Measurements from ENCODE around the gene CERS5. TPM values are rescaled to one million over a fixed set of nuclear protein-coding genes. Genes with fewer than 3 reads are reported as not detected.
"Not testable (repeated sequence)": the region's sequence is repeated elsewhere in the genome, so short reads cannot be mapped to it uniquely, and the experiment has no call there.

Gene CERS5
- polyA plus RNA-seq, 6 donors from 2014 or later, result 45.2 to 126 (median 55.7) TPM

- H3K36me3 Mint-ChIP-seq, result no peaks in the 10 kb centered on the region
- peaks cover 20 to 44% (median 42%) of the 10 kb centered on the region in 3 donors for H3K4me1 Mint-ChIP-seq
- DNase-seq (peak; percentile 79), ATAC-seq (ENCODE audit: low read depth in 2 of 2) (peak; percentile 87 to 90)
- H3K27me3 Mint-ChIP-seq, result no peaks in the 10 kb centered on the region
- peak within 1 kb of the TSS; percentile 95 to 98 (median 98) for H3K27ac Mint-ChIP-seq
- H3K9me3 Mint-ChIP-seq, result no peaks in the 10 kb centered on the region
- H3K4me3 Mint-ChIP-seq, result peak within 1 kb of the TSS; percentile 87 to 98 (median 94)
Measured at GRCh38 chr12:50084775-50085614, 82.2 kb downstream of the CERS5 start, which contains the start of gene SMARCD1. SMARCD1 (plus strand) TSS chr12:50085342; CDS start chr12:50085370, 28 bp downstream.

- ATAC-seq (ENCODE audit: low read depth in 2 of 2); H3K27me3 Mint-ChIP-seq; DNase-seq; H3K9me3 Mint-ChIP-seq; H3K36me3 Mint-ChIP-seq: not testable (repeated sequence)
- peaks cover 20 to 44% (median 42%) of the 10 kb centered on the region in 3 donors for H3K4me1 Mint-ChIP-seq
- peak overlapping the region; percentile 94 to 98 (median 96) for H3K27ac Mint-ChIP-seq
- peak overlapping the region; percentile 87 to 98 (median 94) for H3K4me3 Mint-ChIP-seq
Measured at GRCh38 chr12:50084409-50084774, 82.8 kb downstream of the CERS5 start.

GRCh38 chr12:50083301-50083700 lies 83.9 kb downstream of the CERS5 start:
- ATAC-seq (ENCODE audit: low read depth in 2 of 2) (no peak), DNase-seq (no peak)
- Mint-ChIP-seq H3K27me3 (peaks cover 0 to 7% (median 0%) of the 10 kb centered on the region in 3 donors), H3K4me1 (peaks cover 20 to 36% (median 35%) of the 10 kb centered on the region in 3 donors), H3K4me3 (peak overlapping the region; percentile 68 to 88 (median 82)), H3K36me3 (no peaks in the 10 kb centered on the region), H3K9me3 (no peaks in the 10 kb centered on the region), H3K27ac (peak overlapping the region in 5 of 6 donors; percentile 12 to 97 (median 86))

GRCh38 chr12:50082644-50083043 lies 84.5 kb downstream of the CERS5 start:
- Mint-ChIP-seq H3K27me3 (peaks cover 0 to 13% (median 0%) of the 10 kb centered on the region in 3 donors), H3K27ac (peak overlapping the region in 3 of 6 donors; percentile 80 to 86 (median 83)), H3K9me3 (no peaks in the 10 kb centered on the region), H3K4me1 (peaks cover 20 to 31% (median 29%) of the 10 kb centered on the region in 3 donors), H3K36me3 (no peaks in the 10 kb centered on the region), H3K4me3 (peak overlapping the region in 3 of 8 donors; percentile 1 to 71 (median 32))
- DNase-seq (no peak), ATAC-seq (ENCODE audit: low read depth in 2 of 2) (no peak)

- H3K4me3 Mint-ChIP-seq, result no peak overlapping the region
- peaks cover 15 to 25% (median 21%) of the 10 kb centered on the region in 3 donors for H3K4me1 Mint-ChIP-seq
- no peak overlapping the region for H3K27ac Mint-ChIP-seq
- DNase-seq (no peak), ATAC-seq (ENCODE audit: low read depth in 2 of 2) (no peak)
- no peaks in the 10 kb centered on the region for H3K9me3 Mint-ChIP-seq
- H3K36me3 Mint-ChIP-seq, result no peaks in the 10 kb centered on the region
- H3K27me3 Mint-ChIP-seq, result peaks cover 0 to 26% (median 0%) of the 10 kb centered on the region in 3 donors
Measured at GRCh38 chr12:50081096-50081808, 85.9 kb downstream of the CERS5 start.

GRCh38 chr12:50079771-50080170 lies 87.4 kb downstream of the CERS5 start:
- Mint-ChIP-seq H3K27me3 (peaks cover 0 to 31% (median 0%) of the 10 kb centered on the region in 3 donors), H3K4me1 (peaks cover 5 to 20% (median 14%) of the 10 kb centered on the region in 3 donors), H3K9me3 (no peaks in the 10 kb centered on the region), H3K36me3 (no peaks in the 10 kb centered on the region), H3K27ac (no peak overlapping the region), H3K4me3 (peak overlapping the region in 1 of 8 donors; percentile 39)
- DNase-seq (no peak), ATAC-seq (ENCODE audit: low read depth in 2 of 2) (no peak)

Other genes with a start within 250 kb of the CERS5 start
- not detected for gene AQP2, start 216.6 kb downstream of the CERS5 start, polyA plus RNA-seq (ENCODE audit: low read depth in 6 of 6)
- not detected for gene AQP5, start 205.5 kb downstream of the CERS5 start, polyA plus RNA-seq (ENCODE audit: low read depth in 6 of 6)
- not detected for gene AQP6, start 194.4 kb downstream of the CERS5 start, polyA plus RNA-seq (ENCODE audit: low read depth in 6 of 6)
- 1 to 10 TPM in 5 of 6 donors, not detected in 1; 4.7 to 9.0 (median 8.7) TPM for gene RACGAP1, start 141.9 kb downstream of the CERS5 start, polyA plus RNA-seq (ENCODE audit: low read depth in 6 of 6)
- gene ASIC1, start 109.8 kb downstream of the CERS5 start, polyA plus RNA-seq (ENCODE audit: low read depth in 6 of 6), result not detected
- 10 to 100 TPM; 13.1 to 28.1 (median 21.0) TPM for gene SMARCD1, start 82.0 kb downstream of the CERS5 start, polyA plus RNA-seq (ENCODE audit: low read depth in 6 of 6)
- gene GPD1, start 63.4 kb downstream of the CERS5 start, polyA plus RNA-seq (ENCODE audit: low read depth in 6 of 6), result not detected
- 100 to 1,000 TPM; 171 to 225 (median 208) TPM for gene COX14, start 55.1 kb downstream of the CERS5 start, polyA plus RNA-seq (ENCODE audit: low read depth in 6 of 6)
- gene LIMA1, start 116.2 kb upstream of the CERS5 start, polyA plus RNA-seq (ENCODE audit: low read depth in 6 of 6), result 1 to 10 TPM in 4 of 6 donors, under 1 TPM in 2; 0.48 to 2.1 (median 1.5) TPM
- under 1 TPM in 1 of 6 donors, not detected in 5; 0.15 TPM for gene FAM186A, start 229.2 kb upstream of the CERS5 start, polyA plus RNA-seq (ENCODE audit: low read depth in 6 of 6)
- 10 to 100 TPM; 16.1 to 32.6 (median 20.3) TPM for gene LARP4, start 233.5 kb upstream of the CERS5 start, polyA plus RNA-seq (ENCODE audit: low read depth in 6 of 6)